T-cell (primary cell): Measurements from ENCODE around the gene LNPK. TPM values are rescaled to one million over a fixed set of nuclear protein-coding genes. Genes with fewer than 3 reads are reported as not detected.
"Not testable (repeated sequence)": the region's sequence is repeated elsewhere in the genome, so short reads cannot be mapped to it uniquely, and the experiment has no call there.

Experiments used
- ATAC-seq, 4 experiments: fragments of 200-7000 bp in 3 of 4; fragments of 150-1000 bp in 1 of 4; cut with Tn5 transposase; replicated peaks in 1 of 4; 1 replicate in 3 of 4; 2 replicates in 1 of 4; pipeline ENCODE4 v1.10.0; 2021; ENCODE audit warnings: moderate library complexity in 3 of 4, mild to moderate bottlenecking in 2 of 4, moderate number of reproducible peaks in 1 of 4
- CTCF ChIA-PET, 2 donors: fragments of 300-600 bp; sonication (Branson Sonifier 250); formaldehyde crosslinking; loops; one replicate each; lab custom pipeline; 2022; ENCODE audit warnings: antibody characterized with exemption in 2 of 2; lab: Charles Lee
- POLR2A ChIA-PET, 2 donors: fragments of 300-600 bp; sonication (Branson Sonifier 250); formaldehyde crosslinking; loops; one replicate each; lab custom pipeline; 2022; ENCODE audit warnings: antibody characterized with exemption in 2 of 2; lab: Charles Lee
- DNase-seq, 35 experiments: peaks; one replicate each; pipeline versions ENCODE4 v3.0.0 to v3.0.0-alpha.2; 2013 to 2023
- H3K27ac ChIP-seq: one replicate; pipeline ENCODE4 v1.5.1; 2013; ENCODE audit warnings: low read length
- H3K27me3 ChIP-seq, 2 experiments: replicated peaks in 1 of 2; 1 replicate in 1 of 2; 2 replicates in 1 of 2; pipeline versions ENCODE4 v1.6.1 to v1.7.0; 2013; ENCODE audit warnings: low read length in 1 of 2, mixed read lengths in 1 of 2; ENCODE audit not compliant: control insufficient read depth in 2 of 2, insufficient read depth in 2 of 2; ENCODE audit errors: extremely low read depth in 1 of 2
- H3K36me3 ChIP-seq, 2 donors: 1 replicate in 1 of 2; 2 replicates in 1 of 2; pipeline versions ENCODE4 v1.6.1 to v1.7.0; 2013; ENCODE audit warnings: low read length in 1 of 2; ENCODE audit not compliant: control insufficient read depth in 2 of 2, insufficient read depth in 1 of 2; ENCODE audit errors: extremely low read depth in 1 of 2
- H3K4me1 ChIP-seq, 2 experiments: 1 replicate in 1 of 2; 2 replicates in 1 of 2; pipeline versions ENCODE4 v1.6.1 to v1.7.0; 2013; ENCODE audit warnings: low read length in 2 of 2, mixed read lengths in 1 of 2; ENCODE audit not compliant: insufficient read depth in 2 of 2, control insufficient read depth in 1 of 2; ENCODE audit errors: extremely low read depth in 1 of 2
- H3K4me3 ChIP-seq, 2 donors: 1 replicate in 1 of 2; 2 replicates in 1 of 2; pipeline versions ENCODE4 v1.5.1 to v1.7.0; 2013; ENCODE audit warnings: mild to moderate bottlenecking in 2 of 2, low read length in 1 of 2, moderate library complexity in 1 of 2; ENCODE audit not compliant: control insufficient read depth in 1 of 2; ENCODE audit errors: extremely low read depth in 1 of 2
- H3K9me3 ChIP-seq: 2 replicates; pipeline ENCODE4 v1.7.0; 2013
- H3K27ac Mint-ChIP-seq, 2 donors: one replicate each; pipeline ENCODE4 v1.8.0; 2020 to 2021; ENCODE audit warnings: mild to moderate bottlenecking in 2 of 2, mixed read lengths in 2 of 2
- H3K27me3 Mint-ChIP-seq, 2 donors: one replicate each; pipeline ENCODE4 v1.8.0; 2021 to 2022; ENCODE audit warnings: mixed read lengths in 2 of 2
- H3K36me3 Mint-ChIP-seq: one replicate; pipeline ENCODE4 v1.8.0; 2021; ENCODE audit warnings: mixed read lengths
- H3K4me1 Mint-ChIP-seq, 3 donors: one replicate each; pipeline ENCODE4 v1.8.0; 2020 to 2022; ENCODE audit warnings: mixed read lengths in 3 of 3, mild to moderate bottlenecking in 1 of 3
- H3K4me3 Mint-ChIP-seq, 3 donors: one replicate each; pipeline ENCODE4 v1.8.0; 2020 to 2022; ENCODE audit warnings: mild to moderate bottlenecking in 3 of 3, mixed read lengths in 3 of 3, moderate library complexity in 3 of 3
- H3K9me3 Mint-ChIP-seq, 3 donors: one replicate each; pipeline ENCODE4 v1.8.0; 2020 to 2022; ENCODE audit warnings: mixed read lengths in 3 of 3
- WGBS: methylation state at CpG from one replicate; pipeline ENCODE4 v1.1.5; 2013; ENCODE audit warnings: missing lambda C conversion rate; ENCODE audit not compliant: insufficient coverage; 5-methylcytosine and 5-hydroxymethylcytosine counted together
- total RNA-seq, 35 experiments: library from RNA in 6 of 35; stranded (reverse) in 6 of 35; fragments of 120-200 nt in 1 of 35; gene quantifications; one replicate each; pipeline versions ENCODE4 v1.2.1 to v1.2.4 and lab custom pipeline; 2013 to 2026

Gene LNPK
- total RNA-seq, 5 donors from 2014 or later (not counting 1 experiment from before 2014, with no cell fraction given): 19.2 to 28.2 (median 22.1) TPM

DNA sequence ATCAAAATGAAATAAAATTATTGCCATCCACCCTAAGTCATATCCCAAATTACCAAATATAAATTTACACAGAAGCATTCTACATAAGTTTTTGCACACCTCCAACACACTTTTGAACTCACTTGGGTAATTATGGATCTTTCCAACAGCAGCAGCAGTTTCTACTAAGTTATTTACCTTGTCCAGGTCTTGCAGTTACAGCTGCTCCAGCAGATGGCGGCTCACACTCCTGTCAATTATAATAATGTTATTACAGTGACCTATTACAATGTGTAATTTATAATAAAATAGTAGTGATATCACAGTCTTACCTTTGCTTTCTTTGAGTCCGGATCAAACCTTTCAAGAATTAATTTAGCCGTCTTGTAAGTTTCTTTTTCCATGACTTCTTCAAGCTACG lies 37.9 kb downstream of the LNPK start:
- CTCF ChIA-PET: interaction anchor here in 1 of 2 donors (0.6 kb wide), 1 partner anchor 1480 kb away, joined by 3 read pairs; no protein-coding TSS in a partner anchor
- Histone ChIP-seq H3K27ac (no peak overlapping the region), H3K36me3 (peaks cover 0 to 3% of the 10 kb centered on the region in 2 donors), H3K4me1 (no peaks in the 10 kb centered on the region), H3K4me3 (no peak overlapping the region), H3K9me3 (no peaks in the 10 kb centered on the region), H3K27me3 (no peaks in the 10 kb centered on the region)
- peaks cover 0 to 5% (median 0%) of the 10 kb centered on the region in 3 donors for H3K9me3 Mint-ChIP-seq
- no peak overlapping the region for H3K4me3 Mint-ChIP-seq
- no CpG with 5 or more reads among the region's 4 CpGs for WGBS
- H3K36me3 Mint-ChIP-seq: peaks cover 57% of the 10 kb centered on the region
- POLR2A ChIA-PET: interaction anchor here in 1 of 2 donors (0.6 kb wide), 1 partner anchor 11 kb away, joined by 4 read pairs; no protein-coding TSS in a partner anchor
- DNase-seq (no peak), ATAC-seq (no peak)
- no peaks in the 10 kb centered on the region for H3K27me3 Mint-ChIP-seq
- H3K4me1 Mint-ChIP-seq: peaks cover 0 to 9% (median 0%) of the 10 kb centered on the region in 3 donors
- H3K27ac Mint-ChIP-seq: no peak overlapping the region

DNA sequence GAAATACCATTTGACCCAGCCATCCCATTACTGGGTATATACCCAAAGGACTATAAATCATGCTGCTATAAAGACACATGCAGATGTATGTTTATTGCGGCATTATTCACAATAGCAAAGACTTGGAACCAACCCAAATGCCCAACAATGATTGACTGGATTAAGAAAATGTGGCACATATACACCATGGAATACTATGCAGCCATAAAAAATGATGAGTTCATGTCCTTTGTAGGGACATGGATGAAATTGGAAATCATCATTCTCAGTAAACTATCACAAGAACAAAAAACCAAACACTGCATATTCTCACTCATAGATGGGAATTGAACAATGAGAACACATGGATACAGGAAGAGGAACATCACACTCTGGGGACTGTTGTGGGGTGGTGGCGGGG lies 38.9 kb downstream of the LNPK start:
- H3K27ac Mint-ChIP-seq, H3K27me3 Mint-ChIP-seq, H3K36me3 ChIP-seq, H3K4me3 Mint-ChIP-seq, ATAC-seq, H3K9me3 Mint-ChIP-seq, H3K9me3 ChIP-seq, H3K4me1 ChIP-seq, H3K27ac ChIP-seq, CTCF ChIA-PET, H3K27me3 ChIP-seq, H3K4me3 ChIP-seq, DNase-seq: not testable (repeated sequence)
- Mint-ChIP-seq H3K36me3 (peaks cover 65% of the 10 kb centered on the region), H3K4me1 (peaks cover 0 to 18% (median 0%) of the 10 kb centered on the region in 3 donors)
- POLR2A ChIA-PET: interaction anchor here in 1 of 2 donors (0.7 kb wide), 1 partner anchor 30 kb away, joined by 4 read pairs; no protein-coding TSS in a partner anchor
- no CpG with 5 or more reads among the region's 2 CpGs for WGBS

DNA sequence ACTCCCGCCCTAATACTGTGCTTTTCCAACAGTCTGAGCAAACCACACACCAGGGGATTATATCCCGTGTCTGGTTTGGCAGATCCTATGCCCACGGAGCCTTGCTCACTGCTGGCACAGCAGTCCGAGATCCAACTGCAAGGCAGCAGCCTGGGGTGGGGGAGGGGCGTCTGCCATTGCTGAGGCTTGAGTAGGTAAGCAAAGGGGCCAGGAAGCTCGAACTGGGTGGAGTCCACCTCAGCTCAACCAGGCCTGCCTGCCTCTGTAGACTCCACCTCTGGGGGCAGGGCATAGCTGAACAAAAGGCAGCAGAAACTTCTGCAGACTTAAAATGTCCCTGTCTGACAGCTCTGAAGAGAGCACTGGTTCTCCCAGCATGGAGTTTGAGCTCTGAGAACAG lies 44.2 kb downstream of the LNPK start:
- Mint-ChIP-seq H3K4me1 (peaks cover 0 to 18% (median 0%) of the 10 kb centered on the region in 3 donors), H3K4me3 (no peak overlapping the region), H3K9me3 (peaks cover 0 to 5% (median 0%) of the 10 kb centered on the region in 3 donors), H3K27ac (no peak overlapping the region), H3K27me3 (no peaks in the 10 kb centered on the region), H3K36me3 (peaks cover 82% of the 10 kb centered on the region)
- ChIA-PET POLR2A (no interaction called here), CTCF (no interaction called here)
- WGBS: 90% methylated on average over 3 of the region's 6 CpGs
- H3K9me3 ChIP-seq: no peaks in the 10 kb centered on the region
- no peak for ATAC-seq
- H3K36me3 ChIP-seq: peaks cover 4 to 9% of the 10 kb centered on the region in 2 donors
- no peak for DNase-seq
- no peak overlapping the region for H3K4me3 ChIP-seq
- no peaks in the 10 kb centered on the region for H3K4me1 ChIP-seq
- no peak overlapping the region for H3K27ac ChIP-seq
- H3K27me3 ChIP-seq: no peaks in the 10 kb centered on the region

DNA sequence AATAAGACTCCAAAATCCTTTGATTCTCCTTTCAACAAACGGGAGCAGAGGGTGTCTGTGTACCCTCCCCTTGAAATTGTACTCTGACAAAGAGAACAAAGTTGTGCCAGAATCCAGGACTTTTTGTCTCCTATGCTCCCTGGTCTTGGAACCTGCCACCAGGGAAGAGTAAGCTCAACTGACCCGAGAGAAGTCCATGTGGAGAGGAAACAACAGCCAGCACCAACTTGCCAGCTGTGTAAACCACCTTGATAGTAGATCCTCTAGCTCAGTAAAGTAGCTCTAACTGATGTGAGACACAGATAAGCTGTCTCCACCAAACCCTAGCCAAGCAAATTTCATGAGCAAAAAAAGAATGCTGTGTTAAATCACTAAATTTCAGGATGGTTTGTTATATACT lies 46.9 kb downstream of the LNPK start:
- no peaks in the 10 kb centered on the region for H3K27me3 ChIP-seq
- Mint-ChIP-seq H3K27ac (no peak overlapping the region), H3K4me1 (peaks cover 0 to 10% (median 0%) of the 10 kb centered on the region in 3 donors), H3K36me3 (peaks cover 76% of the 10 kb centered on the region), H3K4me3 (no peak overlapping the region), H3K27me3 (no peaks in the 10 kb centered on the region), H3K9me3 (no peaks in the 10 kb centered on the region)
- DNase-seq: no peak
- no peak overlapping the region for H3K4me3 ChIP-seq
- H3K36me3 ChIP-seq: peaks cover 4 to 9% of the 10 kb centered on the region in 2 donors
- H3K4me1 ChIP-seq: no peaks in the 10 kb centered on the region
- ATAC-seq: no peak
- ChIA-PET CTCF (no interaction called here), POLR2A (no interaction called here)
- H3K9me3 ChIP-seq: no peaks in the 10 kb centered on the region
- WGBS: 80% methylated on average over 1 of the region's 2 CpGs
- H3K27ac ChIP-seq: no peak overlapping the region

DNA sequence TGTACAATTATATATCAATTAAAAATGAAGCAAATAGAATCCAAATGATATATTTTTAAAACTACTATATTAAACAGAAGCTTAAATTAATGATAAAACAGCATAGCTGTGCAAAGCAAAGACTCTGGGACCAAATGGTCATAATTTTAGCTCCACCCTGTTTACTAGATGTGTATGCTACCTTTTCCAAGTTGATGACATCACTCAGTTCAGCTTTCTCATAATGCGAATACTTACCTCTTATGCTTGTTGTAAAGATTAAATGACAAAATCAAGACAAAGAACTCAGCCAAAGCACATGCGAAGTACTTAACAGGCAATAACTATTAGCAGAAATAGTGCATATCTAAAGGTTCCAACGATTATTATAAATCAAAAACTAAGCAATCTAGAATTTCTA lies 51.6 kb downstream of the LNPK start:
- no peaks in the 10 kb centered on the region for H3K9me3 ChIP-seq
- peaks cover 0 to 7% of the 10 kb centered on the region in 2 donors for H3K36me3 ChIP-seq
- peaks cover 55% of the 10 kb centered on the region for H3K36me3 Mint-ChIP-seq
- no peaks in the 10 kb centered on the region for H3K4me1 ChIP-seq
- DNase-seq (no peak), ATAC-seq (no peak)
- no peak overlapping the region for H3K4me3 ChIP-seq
- H3K4me1 Mint-ChIP-seq: no peaks in the 10 kb centered on the region
- no peak overlapping the region for H3K27ac Mint-ChIP-seq
- H3K9me3 Mint-ChIP-seq: no peaks in the 10 kb centered on the region
- no peak overlapping the region for H3K4me3 Mint-ChIP-seq
- POLR2A ChIA-PET: no interaction called here
- H3K27ac ChIP-seq: no peak overlapping the region
- no CpG with 5 or more reads among the region's 3 CpGs for WGBS
- CTCF ChIA-PET: no interaction called here
- H3K27me3 Mint-ChIP-seq: no peaks in the 10 kb centered on the region
- H3K27me3 ChIP-seq: no peaks in the 10 kb centered on the region

DNA sequence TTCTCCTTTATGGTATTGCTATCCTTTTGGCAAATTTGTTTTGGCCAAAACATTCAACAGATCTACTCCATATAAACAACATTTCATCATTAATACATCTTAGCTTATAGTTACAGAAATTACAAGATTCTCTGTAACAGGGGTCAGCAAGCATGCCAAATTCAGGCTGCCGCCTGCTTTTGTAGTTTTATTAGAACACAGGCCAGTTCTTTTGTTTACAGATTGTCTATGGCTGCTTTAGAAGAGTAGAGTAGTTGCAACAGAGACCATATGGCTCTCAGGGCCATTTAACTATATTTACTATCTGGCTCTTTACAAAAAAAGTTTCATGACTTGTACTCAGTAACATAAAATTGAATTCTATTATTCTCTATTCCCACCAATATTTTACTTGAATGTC lies 53.9 kb downstream of the LNPK start:
- H3K36me3 ChIP-seq: peaks cover 0 to 5% of the 10 kb centered on the region in 2 donors
- H3K27ac ChIP-seq: no peak overlapping the region
- Mint-ChIP-seq H3K27ac (no peak overlapping the region), H3K9me3 (no peaks in the 10 kb centered on the region), H3K4me1 (no peaks in the 10 kb centered on the region), H3K4me3 (no peak overlapping the region), H3K36me3 (peaks cover 40% of the 10 kb centered on the region), H3K27me3 (no peaks in the 10 kb centered on the region)
- no peaks in the 10 kb centered on the region for H3K9me3 ChIP-seq
- no peak for ATAC-seq
- no CpG with 5 or more reads among the region's 1 CpG for WGBS
- H3K4me1 ChIP-seq: no peaks in the 10 kb centered on the region
- ChIA-PET POLR2A (no interaction called here), CTCF (no interaction called here)
- no peak for DNase-seq
- no peaks in the 10 kb centered on the region for H3K27me3 ChIP-seq
- H3K4me3 ChIP-seq: no peak overlapping the region
